Measurements from ENCODE around the gene SNX1. TPM values are rescaled to one million over a fixed set of nuclear protein-coding genes. Genes with fewer than 3 reads are reported as not detected.

Gene SNX1
- polyA plus RNA-seq, 1 donor (not counting 4 experiments of a cell fraction or from before 2014, with no cell fraction given): 90.2 TPM

- peaks cover 15% of the 10 kb centered on the region for H3K27me3 ChIP-seq (ENCODE audit: control insufficient read depth, extremely low read depth, insufficient read depth, low read length)
- H3K4me2 ChIP-seq (ENCODE audit: control insufficient read depth, extremely low read depth, insufficient read depth, low read depth, low read length): peak overlapping the region; percentile 73
- peaks cover 3% of the 10 kb centered on the region for H3K79me2 ChIP-seq (ENCODE audit: control insufficient read depth, insufficient read depth, low read length)
- no peak overlapping the region for H2AFZ ChIP-seq (ENCODE audit: control insufficient read depth, low read length)
- no peak for FAIRE-seq
- H3K9ac ChIP-seq (ENCODE audit: control insufficient read depth, extremely low read depth, insufficient read depth, low read length): no peak overlapping the region
- TF ChIP-seq CTCF (optimal IDR thresholded peaks at IDR 0.05 in 1 of 3, IDR thresholded peaks at IDR 0.05 in 1 of 3, conservative IDR thresholded peaks at IDR 0.05 in 1 of 3; ENCODE audit: extremely low read depth in 1 of 3, insufficient read depth in 2 of 3, low read length in 3 of 3) (no peak), EZH2 (IDR thresholded peaks at IDR 0.05; ENCODE audit: low read length) (peak; percentile 33)
- peaks cover 8% of the 10 kb centered on the region for H4K20me1 ChIP-seq (ENCODE audit: control insufficient read depth, extremely low read depth, insufficient read depth, low read length)
- H3K9me3 ChIP-seq (ENCODE audit: control insufficient read depth, low read depth, low read length): no peaks in the 10 kb centered on the region
- DNase-seq (ENCODE audit: low read depth, low spot score): no peak
- H3K4me3 ChIP-seq (ENCODE audit: control insufficient read depth in 2 of 3, extremely low read depth in 1 of 3, insufficient read depth in 2 of 3, low read depth in 1 of 3, low read length in 3 of 3): peak overlapping the region in 1 of 3 experiments; percentile 56
- dilution Hi-C loops (cut with MboI; ENCODE audit: extremely low pct_ligation_motif_present, low sequenced_read_pairs): no loop called here
- no peak overlapping the region for H3K27ac ChIP-seq (ENCODE audit: control insufficient read depth, insufficient read depth, low read length)
- H3K36me3 ChIP-seq (ENCODE audit: control insufficient read depth in 2 of 2, extremely low read depth in 1 of 2, insufficient read depth in 2 of 2, low read length in 2 of 2): peaks cover 23 to 26% of the 10 kb centered on the region in 2 experiments
- H3K4me1 ChIP-seq (ENCODE audit: control insufficient read depth, extremely low read depth, insufficient read depth, low read length): peaks cover 4% of the 10 kb centered on the region
- H3K9me1 ChIP-seq (ENCODE audit: control insufficient read depth, extremely low read depth, insufficient read depth, low read length): no peaks in the 10 kb centered on the region
Measured at GRCh38 chr15:64152507-64153387, 57.0 kb downstream of the SNX1 start.

GRCh38 chr15:64153480-64154367 lies 57.9 kb downstream of the SNX1 start:
- Histone ChIP-seq H3K4me1 (ENCODE audit: control insufficient read depth, extremely low read depth, insufficient read depth, low read length) (peaks cover 4% of the 10 kb centered on the region), H3K9me1 (ENCODE audit: control insufficient read depth, extremely low read depth, insufficient read depth, low read length) (no peaks in the 10 kb centered on the region), H3K4me2 (ENCODE audit: control insufficient read depth, extremely low read depth, insufficient read depth, low read depth, low read length) (no peak overlapping the region), H3K9ac (ENCODE audit: control insufficient read depth, extremely low read depth, insufficient read depth, low read length) (no peak overlapping the region), H2AFZ (ENCODE audit: control insufficient read depth, low read length) (no peak overlapping the region), H3K27ac (ENCODE audit: control insufficient read depth, insufficient read depth, low read length) (no peak overlapping the region), H3K36me3 (ENCODE audit: control insufficient read depth in 2 of 2, extremely low read depth in 1 of 2, insufficient read depth in 2 of 2, low read length in 2 of 2) (peaks cover 32 to 33% of the 10 kb centered on the region in 2 experiments), H3K27me3 (ENCODE audit: control insufficient read depth, extremely low read depth, insufficient read depth, low read length) (peaks cover 15% of the 10 kb centered on the region), H3K9me3 (ENCODE audit: control insufficient read depth, low read depth, low read length) (no peaks in the 10 kb centered on the region), H4K20me1 (ENCODE audit: control insufficient read depth, extremely low read depth, insufficient read depth, low read length) (peaks cover 8% of the 10 kb centered on the region), H3K4me3 (ENCODE audit: control insufficient read depth in 2 of 3, extremely low read depth in 1 of 3, insufficient read depth in 2 of 3, low read depth in 1 of 3, low read length in 3 of 3) (no peak overlapping the region), H3K79me2 (ENCODE audit: control insufficient read depth, insufficient read depth, low read length) (peaks cover 11% of the 10 kb centered on the region)
- TF ChIP-seq EZH2 (IDR thresholded peaks at IDR 0.05; ENCODE audit: low read length) (no peak), CTCF (optimal IDR thresholded peaks at IDR 0.05 in 1 of 3, IDR thresholded peaks at IDR 0.05 in 1 of 3, conservative IDR thresholded peaks at IDR 0.05 in 1 of 3; ENCODE audit: extremely low read depth in 1 of 3, insufficient read depth in 2 of 3, low read length in 3 of 3) (peak; percentile 98 to 100 (median 99))
- FAIRE-seq (peak; percentile 61), DNase-seq (ENCODE audit: low read depth, low spot score) (peak; percentile 40)
- dilution Hi-C loops (cut with MboI; ENCODE audit: extremely low pct_ligation_motif_present, low sequenced_read_pairs): no loop called here

All from keratinocyte (primary cell).